ENCODE data around the gene GARNL3.

Gene GARNL3

GRCh38 chr9:127320115-127320378 lies 55.5 kb downstream of the GARNL3 start:
- no peak for DNase-seq
- Histone ChIP-seq H3K4me3 (ENCODE audit: control insufficient read depth in 1 of 7, extremely low read depth in 1 of 7, insufficient read depth in 4 of 7, low read depth in 2 of 7, low read length in 6 of 7) (no peak overlapping the region), H3K36me3 (ENCODE audit: control insufficient read depth in 4 of 4, insufficient read depth in 4 of 4, low read length in 3 of 4) (no peaks in the 10 kb centered on the region), H3K27ac (ENCODE audit: insufficient read depth in 1 of 2, low read depth in 1 of 2, low read length in 2 of 2, poor library complexity in 1 of 2, severe bottlenecking in 2 of 2) (no peak overlapping the region), H3K27me3 (replicated peaks in 2 of 5; ENCODE audit: control insufficient read depth in 4 of 5, insufficient read depth in 5 of 5, low read length in 4 of 5) (no peaks in the 10 kb centered on the region), H3K4me1 (ENCODE audit: control extremely low read depth in 1 of 4, control insufficient read depth in 4 of 4, insufficient read depth in 4 of 4, low read length in 3 of 4) (peaks cover 0 to 2% (median 1%) of the 10 kb centered on the region in 4 experiments), H3K9me3 (ENCODE audit: control extremely low read depth in 1 of 5, control insufficient read depth in 4 of 5, insufficient read depth in 2 of 5, low read depth in 1 of 5, low read length in 4 of 5) (no peaks in the 10 kb centered on the region)
- ChIA-PET CTCF (interaction anchor here (1.5 to 2.1 kb wide), 3 partner anchors 8 to 26 kb away, joined by 4 to 9 read pairs (median 5); no protein-coding TSS in a partner anchor), POLR2A (no interaction called here)
- no CpG with 5 or more reads among the region's 2 CpGs for WGBS (ENCODE audit: insufficient coverage)

GRCh38 chr9:127323393-127323792 lies 58.8 kb downstream of the GARNL3 start:
- CTCF ChIA-PET: no interaction called here
- Histone ChIP-seq H3K4me1 (ENCODE audit: control extremely low read depth in 1 of 4, control insufficient read depth in 4 of 4, insufficient read depth in 4 of 4, low read length in 3 of 4) (peaks cover 0 to 2% (median 1%) of the 10 kb centered on the region in 4 experiments), H3K9me3 (ENCODE audit: control extremely low read depth in 1 of 5, control insufficient read depth in 4 of 5, insufficient read depth in 2 of 5, low read depth in 1 of 5, low read length in 4 of 5) (no peaks in the 10 kb centered on the region), H3K4me3 (ENCODE audit: control insufficient read depth in 1 of 7, extremely low read depth in 1 of 7, insufficient read depth in 4 of 7, low read depth in 2 of 7, low read length in 6 of 7) (no peak overlapping the region), H3K27ac (ENCODE audit: insufficient read depth in 1 of 2, low read depth in 1 of 2, low read length in 2 of 2, poor library complexity in 1 of 2, severe bottlenecking in 2 of 2) (no peak overlapping the region), H3K27me3 (replicated peaks in 2 of 5; ENCODE audit: control insufficient read depth in 4 of 5, insufficient read depth in 5 of 5, low read length in 4 of 5) (no peaks in the 10 kb centered on the region), H3K36me3 (ENCODE audit: control insufficient read depth in 4 of 4, insufficient read depth in 4 of 4, low read length in 3 of 4) (no peaks in the 10 kb centered on the region)
- 100% methylated on average over 4 of the region's 5 CpGs for WGBS (ENCODE audit: insufficient coverage)
- POLR2A ChIA-PET: no interaction called here
- DNase-seq: no peak

GRCh38 chr9:127330501-127330900 lies 65.9 kb downstream of the GARNL3 start:
- POLR2A ChIA-PET: no interaction called here
- Histone ChIP-seq H3K27me3 (replicated peaks in 2 of 5; ENCODE audit: control insufficient read depth in 4 of 5, insufficient read depth in 5 of 5, low read length in 4 of 5) (no peaks in the 10 kb centered on the region), H3K9me3 (ENCODE audit: control extremely low read depth in 1 of 5, control insufficient read depth in 4 of 5, insufficient read depth in 2 of 5, low read depth in 1 of 5, low read length in 4 of 5) (no peaks in the 10 kb centered on the region), H3K36me3 (ENCODE audit: control insufficient read depth in 4 of 4, insufficient read depth in 4 of 4, low read length in 3 of 4) (no peaks in the 10 kb centered on the region), H3K4me1 (ENCODE audit: control extremely low read depth in 1 of 4, control insufficient read depth in 4 of 4, insufficient read depth in 4 of 4, low read length in 3 of 4) (no peaks in the 10 kb centered on the region), H3K27ac (ENCODE audit: insufficient read depth in 1 of 2, low read depth in 1 of 2, low read length in 2 of 2, poor library complexity in 1 of 2, severe bottlenecking in 2 of 2) (no peak overlapping the region), H3K4me3 (ENCODE audit: control insufficient read depth in 1 of 7, extremely low read depth in 1 of 7, insufficient read depth in 4 of 7, low read depth in 2 of 7, low read length in 6 of 7) (no peak overlapping the region)
- CTCF ChIA-PET: no interaction called here
- no peak for DNase-seq
- WGBS (ENCODE audit: insufficient coverage): 100% methylated on average over 4 of the region's 5 CpGs

- Histone ChIP-seq H3K4me1 (ENCODE audit: control extremely low read depth in 1 of 4, control insufficient read depth in 4 of 4, insufficient read depth in 4 of 4, low read length in 3 of 4) (no peaks in the 10 kb centered on the region), H3K36me3 (ENCODE audit: control insufficient read depth in 4 of 4, insufficient read depth in 4 of 4, low read length in 3 of 4) (no peaks in the 10 kb centered on the region), H3K27ac (ENCODE audit: insufficient read depth in 1 of 2, low read depth in 1 of 2, low read length in 2 of 2, poor library complexity in 1 of 2, severe bottlenecking in 2 of 2) (no peak overlapping the region), H3K4me3 (ENCODE audit: control insufficient read depth in 1 of 7, extremely low read depth in 1 of 7, insufficient read depth in 4 of 7, low read depth in 2 of 7, low read length in 6 of 7) (no peak overlapping the region), H3K27me3 (replicated peaks in 2 of 5; ENCODE audit: control insufficient read depth in 4 of 5, insufficient read depth in 5 of 5, low read length in 4 of 5) (no peaks in the 10 kb centered on the region), H3K9me3 (ENCODE audit: control extremely low read depth in 1 of 5, control insufficient read depth in 4 of 5, insufficient read depth in 2 of 5, low read depth in 1 of 5, low read length in 4 of 5) (no peaks in the 10 kb centered on the region)
- no peak for DNase-seq
- ChIA-PET CTCF (interaction anchor here (0.6 to 1.1 kb wide), 3 partner anchors 17 to 22 kb away, joined by 3 read pairs; no protein-coding TSS in a partner anchor), POLR2A (no interaction called here)
- 97% methylated on average over 5 of the region's 5 CpGs for WGBS (ENCODE audit: insufficient coverage)
Observed at GRCh38 chr9:127333221-127334064, 68.9 kb downstream of the GARNL3 start.

- no peak overlapping the region for H3K27ac ChIP-seq (ENCODE audit: insufficient read depth in 1 of 2, low read depth in 1 of 2, low read length in 2 of 2, poor library complexity in 1 of 2, severe bottlenecking in 2 of 2)
- WGBS (ENCODE audit: insufficient coverage): no CpG with 5 or more reads among the region's 2 CpGs
- no peaks in the 10 kb centered on the region for H3K36me3 ChIP-seq (ENCODE audit: control insufficient read depth in 4 of 4, insufficient read depth in 4 of 4, low read length in 3 of 4)
- DNase-seq: no peak
- POLR2A ChIA-PET: no interaction called here
- no peaks in the 10 kb centered on the region for H3K27me3 ChIP-seq (replicated peaks in 2 of 5; ENCODE audit: control insufficient read depth in 4 of 5, insufficient read depth in 5 of 5, low read length in 4 of 5)
- CTCF ChIA-PET: interaction anchor here (1.1 to 1.2 kb wide), 2 partner anchors 19 to 54 kb away, joined by 3 read pairs; no protein-coding TSS in a partner anchor
- H3K4me1 ChIP-seq (ENCODE audit: control extremely low read depth in 1 of 4, control insufficient read depth in 4 of 4, insufficient read depth in 4 of 4, low read length in 3 of 4): no peaks in the 10 kb centered on the region
- H3K9me3 ChIP-seq (ENCODE audit: control extremely low read depth in 1 of 5, control insufficient read depth in 4 of 5, insufficient read depth in 2 of 5, low read depth in 1 of 5, low read length in 4 of 5): no peaks in the 10 kb centered on the region
- no peak overlapping the region for H3K4me3 ChIP-seq (ENCODE audit: control insufficient read depth in 1 of 7, extremely low read depth in 1 of 7, insufficient read depth in 4 of 7, low read depth in 2 of 7, low read length in 6 of 7)
Observed at GRCh38 chr9:127334725-127335124, 70.2 kb downstream of the GARNL3 start.

GRCh38 chr9:127336086-127336485 lies 71.5 kb downstream of the GARNL3 start:
- Histone ChIP-seq H3K4me3 (ENCODE audit: control insufficient read depth in 1 of 7, extremely low read depth in 1 of 7, insufficient read depth in 4 of 7, low read depth in 2 of 7, low read length in 6 of 7) (no peak overlapping the region), H3K36me3 (ENCODE audit: control insufficient read depth in 4 of 4, insufficient read depth in 4 of 4, low read length in 3 of 4) (no peaks in the 10 kb centered on the region), H3K9me3 (ENCODE audit: control extremely low read depth in 1 of 5, control insufficient read depth in 4 of 5, insufficient read depth in 2 of 5, low read depth in 1 of 5, low read length in 4 of 5) (no peaks in the 10 kb centered on the region), H3K27ac (ENCODE audit: insufficient read depth in 1 of 2, low read depth in 1 of 2, low read length in 2 of 2, poor library complexity in 1 of 2, severe bottlenecking in 2 of 2) (no peak overlapping the region), H3K4me1 (ENCODE audit: control extremely low read depth in 1 of 4, control insufficient read depth in 4 of 4, insufficient read depth in 4 of 4, low read length in 3 of 4) (no peaks in the 10 kb centered on the region), H3K27me3 (replicated peaks in 2 of 5; ENCODE audit: control insufficient read depth in 4 of 5, insufficient read depth in 5 of 5, low read length in 4 of 5) (peaks cover 0 to 4% (median 0%) of the 10 kb centered on the region in 5 experiments)
- WGBS (ENCODE audit: insufficient coverage): 94% methylated on average over 3 of the region's 5 CpGs
- CTCF ChIA-PET: interaction anchor here (1.1 kb wide), 1 partner anchor 11 kb away, joined by 3 read pairs; no protein-coding TSS in a partner anchor
- POLR2A ChIA-PET: no interaction called here
- no peak for DNase-seq

- no peak overlapping the region for H3K27ac ChIP-seq (ENCODE audit: insufficient read depth in 1 of 2, low read depth in 1 of 2, low read length in 2 of 2, poor library complexity in 1 of 2, severe bottlenecking in 2 of 2)
- no peaks in the 10 kb centered on the region for H3K9me3 ChIP-seq (ENCODE audit: control extremely low read depth in 1 of 5, control insufficient read depth in 4 of 5, insufficient read depth in 2 of 5, low read depth in 1 of 5, low read length in 4 of 5)
- peaks cover 0 to 4% (median 0%) of the 10 kb centered on the region in 5 experiments for H3K27me3 ChIP-seq (replicated peaks in 2 of 5; ENCODE audit: control insufficient read depth in 4 of 5, insufficient read depth in 5 of 5, low read length in 4 of 5)
- no peak for DNase-seq
- POLR2A ChIA-PET: no interaction called here
- H3K4me3 ChIP-seq (ENCODE audit: control insufficient read depth in 1 of 7, extremely low read depth in 1 of 7, insufficient read depth in 4 of 7, low read depth in 2 of 7, low read length in 6 of 7): no peak overlapping the region
- H3K4me1 ChIP-seq (ENCODE audit: control extremely low read depth in 1 of 4, control insufficient read depth in 4 of 4, insufficient read depth in 4 of 4, low read length in 3 of 4): no peaks in the 10 kb centered on the region
- H3K36me3 ChIP-seq (ENCODE audit: control insufficient read depth in 4 of 4, insufficient read depth in 4 of 4, low read length in 3 of 4): no peaks in the 10 kb centered on the region
- CTCF ChIA-PET: interaction anchor here (1.1 kb wide), 1 partner anchor 12 kb away, joined by 3 read pairs; no protein-coding TSS in a partner anchor
- 80% methylated on average over 2 of the region's 3 CpGs for WGBS (ENCODE audit: insufficient coverage)
Observed at GRCh38 chr9:127336506-127337352, 72.2 kb downstream of the GARNL3 start.
